Cardiac fibroblast (primary cell): ENCODE results near the gene TAS2R5.

ENCODE experiments used
- DNase-seq, 2 donors: peaks; one replicate each; pipeline versions ENCODE4 v3.0.0 to v3.0.0-alpha.2; 2010; ENCODE audit warnings: low read depth in 2 of 2
- H3K4me3 ChIP-seq, 2 donors: replicated peaks in 1 of 2; 1 replicate in 1 of 2; 2 replicates in 1 of 2; pipeline ENCODE4 v1.5.1; 2011; ENCODE audit warnings: low read depth in 2 of 2, low read length in 2 of 2, mild to moderate bottlenecking in 2 of 2, moderate library complexity in 1 of 2
- TF ChIP-seq, protein P1 (sequence below): IDR thresholded peaks from one replicate; pipeline ENCODE4 v1.5.1; 2011; ENCODE audit warnings: low read depth, mild to moderate bottlenecking, low read length, inconsistent platforms

Gene TAS2R5

DNA sequence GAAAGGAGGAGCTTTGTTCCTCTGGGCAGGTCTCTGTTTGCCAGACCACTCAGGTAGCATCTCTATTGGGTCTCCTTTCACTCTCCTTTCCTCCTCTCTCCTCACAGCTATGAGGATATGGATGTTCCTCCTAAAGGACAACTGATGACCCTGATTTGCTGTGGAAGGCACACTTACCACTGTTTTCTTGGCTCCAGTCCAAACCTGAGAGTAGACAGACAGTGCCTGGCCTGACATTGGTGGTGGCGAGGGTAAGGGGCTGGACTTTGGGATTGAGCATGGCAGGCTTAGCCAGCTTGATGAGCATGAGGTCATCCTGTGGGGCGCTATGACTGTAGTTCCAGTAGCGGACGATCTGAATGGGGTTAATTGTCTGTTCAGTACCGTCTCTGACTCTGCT lies 47.7 kb downstream of the TAS2R5 start:
- DNase-seq = no peak
- TF ChIP-seq, protein P1, sequence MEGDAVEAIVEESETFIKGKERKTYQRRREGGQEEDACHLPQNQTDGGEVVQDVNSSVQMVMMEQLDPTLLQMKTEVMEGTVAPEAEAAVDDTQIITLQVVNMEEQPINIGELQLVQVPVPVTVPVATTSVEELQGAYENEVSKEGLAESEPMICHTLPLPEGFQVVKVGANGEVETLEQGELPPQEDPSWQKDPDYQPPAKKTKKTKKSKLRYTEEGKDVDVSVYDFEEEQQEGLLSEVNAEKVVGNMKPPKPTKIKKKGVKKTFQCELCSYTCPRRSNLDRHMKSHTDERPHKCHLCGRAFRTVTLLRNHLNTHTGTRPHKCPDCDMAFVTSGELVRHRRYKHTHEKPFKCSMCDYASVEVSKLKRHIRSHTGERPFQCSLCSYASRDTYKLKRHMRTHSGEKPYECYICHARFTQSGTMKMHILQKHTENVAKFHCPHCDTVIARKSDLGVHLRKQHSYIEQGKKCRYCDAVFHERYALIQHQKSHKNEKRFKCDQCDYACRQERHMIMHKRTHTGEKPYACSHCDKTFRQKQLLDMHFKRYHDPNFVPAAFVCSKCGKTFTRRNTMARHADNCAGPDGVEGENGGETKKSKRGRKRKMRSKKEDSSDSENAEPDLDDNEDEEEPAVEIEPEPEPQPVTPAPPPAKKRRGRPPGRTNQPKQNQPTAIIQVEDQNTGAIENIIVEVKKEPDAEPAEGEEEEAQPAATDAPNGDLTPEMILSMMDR = no peak
- no peak overlapping the region for H3K4me3 ChIP-seq

- H3K4me3 ChIP-seq = no peak overlapping the region
- TF ChIP-seq, protein P1 = no peak
- DNase-seq = no peak
Measured at GRCh38 chr7:141838581-141838980, 48.6 kb downstream of the TAS2R5 start.

- DNase-seq = no peak
- no peak overlapping the region for H3K4me3 ChIP-seq
- TF ChIP-seq, protein P1 = no peak
Measured at GRCh38 chr7:141839256-141839655, 49.2 kb downstream of the TAS2R5 start.

GRCh38 chr7:141840708-141841107 lies 50.7 kb downstream of the TAS2R5 start:
- DNase-seq = no peak
- TF ChIP-seq, protein P1 = no peak
- no peak overlapping the region for H3K4me3 ChIP-seq
